AG10803 (cell line): Measurements from ENCODE around the gene AGR3.

ENCODE experiments used
- DNase-seq: peaks from one replicate; pipeline ENCODE4 v3.0.0; 2010; ENCODE audit warnings: low read depth
- H3K4me3 ChIP-seq: 2 replicates; pipeline ENCODE4 v1.5.1; 2011; ENCODE audit warnings: mild to moderate bottlenecking, low read length, control low read depth
- CTCF ChIP-seq: conservative IDR thresholded peaks from 2 replicates; pipeline ENCODE4 v1.5.1; 2011; ENCODE audit warnings: mild to moderate bottlenecking, low read length, control low read depth, inconsistent platforms

Gene AGR3

GRCh38 chr7:16838386-16838785 lies 43.4 kb downstream of the AGR3 start:
- DNase-seq = peak; percentile 15
- TF ChIP-seq CTCF = no peak
- no peak overlapping the region for H3K4me3 ChIP-seq

GRCh38 chr7:16836481-16836880 lies 45.3 kb downstream of the AGR3 start:
- H3K4me3 ChIP-seq = no peak overlapping the region
- no peak for DNase-seq
- no peak for TF ChIP-seq CTCF

DNA sequence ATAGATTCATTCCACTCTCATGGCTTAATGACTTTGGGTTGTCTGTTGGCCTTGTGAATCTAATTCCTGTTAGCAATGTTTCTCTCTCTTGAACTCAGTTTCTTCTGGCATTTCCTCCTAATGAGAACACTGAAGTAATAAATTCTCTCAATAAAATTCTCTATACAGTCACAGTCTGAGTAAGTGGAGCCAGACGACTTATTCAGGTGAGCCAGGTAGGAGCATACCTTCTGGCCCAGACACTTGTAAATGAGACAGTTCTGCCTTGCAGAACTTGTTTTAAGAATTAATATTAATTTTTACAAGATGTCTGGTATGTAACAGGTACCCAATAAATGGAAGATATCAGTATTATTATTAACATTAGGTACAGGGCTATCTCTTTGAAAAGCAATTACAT lies 48.4 kb downstream of the AGR3 start:
- no peak overlapping the region for H3K4me3 ChIP-seq
- no peak for DNase-seq
- TF ChIP-seq CTCF = no peak

- no peak overlapping the region for H3K4me3 ChIP-seq
- no peak for TF ChIP-seq CTCF
- no peak for DNase-seq
Measured at GRCh38 chr7:16826060-16826459, 55.7 kb downstream of the AGR3 start.

DNA sequence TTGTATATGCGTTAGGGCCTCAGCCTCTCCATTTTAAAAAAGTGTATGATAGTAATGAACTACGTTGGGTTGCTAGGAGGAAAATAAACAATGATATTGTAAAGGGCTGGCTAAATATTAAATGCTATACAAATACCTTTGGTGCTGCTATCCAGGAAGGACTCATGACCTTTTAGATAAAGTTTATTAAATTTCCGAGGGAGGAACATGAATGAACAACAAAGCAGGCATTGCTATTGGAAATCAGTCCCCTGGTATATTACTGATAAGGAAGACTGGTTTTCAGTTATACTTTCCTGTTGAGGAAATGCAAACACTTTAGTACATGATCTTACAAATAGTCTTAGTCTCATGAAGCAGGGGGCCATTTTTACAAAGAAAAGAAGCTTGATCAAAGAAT lies 59.8 kb downstream of the AGR3 start:
- no peak for TF ChIP-seq CTCF
- H3K4me3 ChIP-seq = no peak overlapping the region
- DNase-seq = no peak

DNA sequence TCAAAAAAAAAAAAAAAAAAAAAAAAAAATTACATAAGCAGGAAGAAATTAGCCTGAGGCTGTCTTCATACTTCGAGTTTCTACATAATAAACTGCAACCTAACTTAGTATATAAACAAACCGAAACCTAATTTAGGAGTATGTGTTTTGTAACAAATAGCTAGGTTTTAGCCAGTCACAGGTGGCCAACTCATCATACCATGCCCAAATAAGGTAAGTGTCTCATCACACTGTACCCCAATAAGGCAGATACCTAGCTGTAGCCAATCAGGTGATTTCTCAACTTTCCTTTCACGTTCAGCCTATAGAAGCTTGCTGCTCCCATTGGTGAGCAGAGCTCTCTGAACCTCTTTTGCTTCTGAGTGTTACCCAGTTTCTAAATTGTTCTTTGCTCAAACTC lies 63.1 kb downstream of the AGR3 start:
- TF ChIP-seq CTCF = no peak
- no peak overlapping the region for H3K4me3 ChIP-seq
- DNase-seq = no peak

- H3K4me3 ChIP-seq = no peak overlapping the region
- TF ChIP-seq CTCF = no peak
- DNase-seq = peak; percentile 46
Measured at GRCh38 chr7:16817536-16817935, 64.2 kb downstream of the AGR3 start.
